ENCODE results near the gene FBXO8. TPM values are rescaled to one million over a fixed set of nuclear protein-coding genes. Genes with fewer than 3 reads are reported as not detected.

The FBXO8 gene
- polyA plus RNA-seq, 1 experiment = 28.9 TPM

DNA sequence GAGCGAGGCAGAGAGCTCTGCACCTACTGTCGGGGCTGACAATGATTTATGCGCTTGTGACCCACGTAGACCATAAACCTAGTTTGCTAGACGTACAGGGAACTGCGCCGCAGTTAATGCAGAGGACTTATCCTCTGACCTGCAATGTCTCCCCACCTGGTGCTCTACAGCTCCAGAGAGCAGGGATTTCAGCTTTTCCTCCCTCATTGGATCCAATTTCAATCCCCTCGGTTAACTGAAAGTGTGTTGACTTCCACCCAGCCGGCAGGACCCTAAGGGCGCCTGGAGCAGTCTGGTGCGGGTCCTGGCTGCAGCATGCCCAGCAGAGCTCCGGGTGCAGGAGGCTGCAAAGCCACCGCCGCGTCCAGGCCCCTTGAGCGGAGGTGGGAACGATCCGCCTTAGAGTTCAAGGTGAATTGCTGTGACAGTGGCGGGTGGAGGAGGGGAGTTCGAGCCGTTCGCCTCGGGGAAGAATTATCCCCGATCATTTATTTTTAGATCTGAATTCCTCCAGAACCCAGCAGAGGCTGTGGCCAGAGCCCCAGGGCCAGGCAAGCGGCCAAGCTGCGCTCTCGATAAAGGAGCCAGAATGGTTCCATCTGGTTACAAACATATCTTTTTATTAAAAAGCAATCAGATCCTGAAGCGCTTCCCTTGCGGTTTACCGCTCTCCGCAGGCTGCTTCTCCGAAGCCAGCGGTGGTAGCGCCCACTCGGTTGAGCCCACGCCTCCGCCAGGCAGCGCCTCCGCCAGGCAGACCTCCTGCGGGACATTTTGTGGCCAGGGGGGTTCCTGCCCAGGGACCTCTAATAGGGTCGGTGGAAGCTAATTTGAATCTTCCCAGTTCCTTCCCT is 66.0 kb downstream of the FBXO8 start:
- Histone ChIP-seq H3K4me3 (ENCODE audit: low read depth, low read length) (peak overlapping the region; percentile 35), H3K27me3 (ENCODE audit: control insufficient read depth, insufficient read depth, low read length) (peaks cover 49% of the 10 kb centered on the region), H3K27ac (ENCODE audit: low read depth, low read length) (no peak overlapping the region), H3K9me3 (ENCODE audit: control insufficient read depth, insufficient read depth, low read length) (peaks cover 5% of the 10 kb centered on the region; the same call in 1 of the 2 replicates)
- DNase-seq (ENCODE audit: low read depth, low spot score) = no peak
- CTCF ChIA-PET = interaction anchor here (0.5 to 0.7 kb wide), 2 partner anchors 97 to 227 kb away, joined by 3 read pairs; no protein-coding TSS in a partner anchor
- TF ChIP-seq CTCF (IDR thresholded peaks at IDR 0.05; ENCODE audit: low read depth, low read length) = 0 out of 2 replicates have a peak, but pooled peaks have one; percentile 10
- POLR2A ChIA-PET = no interaction called here

- H3K4me3 ChIP-seq (ENCODE audit: low read depth, low read length) = no peak overlapping the region
- no peak for TF ChIP-seq CTCF (IDR thresholded peaks at IDR 0.05; ENCODE audit: low read depth, low read length)
- peaks cover 49% of the 10 kb centered on the region for H3K27me3 ChIP-seq (ENCODE audit: control insufficient read depth, insufficient read depth, low read length)
- ChIA-PET CTCF (interaction anchor here (0.5 to 0.6 kb wide), 2 partner anchors 148 to 227 kb away, joined by 3 to 5 read pairs; no protein-coding TSS in a partner anchor), POLR2A (no interaction called here)
- no peak overlapping the region for H3K27ac ChIP-seq (ENCODE audit: low read depth, low read length)
- DNase-seq (ENCODE audit: low read depth, low spot score) = no peak
- peaks cover 5% of the 10 kb centered on the region; the same call in 1 of the 2 replicates for H3K9me3 ChIP-seq (ENCODE audit: control insufficient read depth, insufficient read depth, low read length)
These were observed 66.6 kb downstream of the FBXO8 start for GRCh38 chr4:174216799-174217272.

DNA sequence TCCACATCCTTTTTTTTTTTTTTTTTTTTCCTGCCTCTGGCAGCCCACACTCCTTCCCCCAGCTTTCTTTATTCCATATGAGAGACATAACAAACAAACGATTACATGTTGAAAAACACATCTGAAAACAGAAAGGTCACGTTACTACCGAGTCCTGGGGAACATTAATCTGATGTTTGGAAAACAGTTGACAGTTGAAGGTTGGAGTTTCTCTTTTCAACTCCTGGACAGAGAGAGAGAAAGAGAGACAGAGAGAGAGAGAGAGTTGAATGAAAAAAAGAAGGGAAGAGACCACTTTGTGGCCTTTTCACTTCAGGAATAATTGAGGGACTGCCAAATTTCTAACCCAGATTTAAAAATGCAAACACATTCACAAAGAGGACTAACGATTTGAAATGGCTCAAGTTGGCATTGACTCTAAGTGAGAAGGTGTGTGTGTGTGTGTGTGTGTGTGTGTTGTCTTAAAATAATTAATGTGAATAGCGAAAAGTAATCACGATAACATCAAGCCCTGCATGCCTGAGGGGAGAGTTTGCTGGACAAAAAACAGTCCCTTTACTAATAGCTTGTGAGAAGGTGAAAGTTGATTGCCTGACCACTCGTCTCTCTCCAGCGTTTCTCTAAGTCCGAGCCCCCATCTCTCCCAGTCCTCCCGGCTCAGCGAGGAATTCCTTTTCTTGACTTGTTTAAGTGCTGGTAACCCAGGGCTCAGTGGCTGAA is 67.3 kb downstream of the FBXO8 start:
- no peak for TF ChIP-seq CTCF (IDR thresholded peaks at IDR 0.05; ENCODE audit: low read depth, low read length)
- DNase-seq (ENCODE audit: low read depth, low spot score) = no peak
- H3K27ac ChIP-seq (ENCODE audit: low read depth, low read length) = no peak overlapping the region
- ChIA-PET POLR2A (no interaction called here), CTCF (interaction anchor here (0.6 kb wide), 1 partner anchor 149 kb away, joined by 5 read pairs; no protein-coding TSS in a partner anchor)
- H3K27me3 ChIP-seq (ENCODE audit: control insufficient read depth, insufficient read depth, low read length) = peaks cover 54% of the 10 kb centered on the region
- peaks cover 5% of the 10 kb centered on the region; the same call in 1 of the 2 replicates for H3K9me3 ChIP-seq (ENCODE audit: control insufficient read depth, insufficient read depth, low read length)
- no peak overlapping the region for H3K4me3 ChIP-seq (ENCODE audit: low read depth, low read length)

DNA sequence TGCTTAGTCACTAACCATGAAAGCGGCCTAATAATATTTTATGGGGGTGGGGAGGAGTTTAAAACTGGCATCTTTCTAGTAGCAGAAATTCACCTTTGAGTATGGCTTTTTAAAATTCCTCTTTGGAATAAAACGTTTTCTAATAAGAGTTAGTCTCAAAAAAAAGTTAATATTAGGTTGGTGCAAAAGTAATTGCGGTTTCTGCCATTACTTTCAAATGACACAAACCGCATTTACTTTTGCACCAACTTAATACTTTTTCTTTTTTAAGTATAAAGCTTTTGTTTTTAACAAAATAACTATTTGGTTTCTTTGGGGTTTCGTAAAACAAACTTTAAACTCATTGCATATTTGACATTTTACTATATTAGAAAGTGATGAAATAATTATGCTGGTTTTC is 68.4 kb downstream of the FBXO8 start:
- CTCF ChIA-PET = no interaction called here

More for the DNA sequence above, 68.4 kb downstream of the FBXO8 start:
- POLR2A ChIA-PET = no interaction called here
- DNase-seq (ENCODE audit: low read depth, low spot score) = no peak
- no peak overlapping the region for H3K4me3 ChIP-seq (ENCODE audit: low read depth, low read length)
- H3K27ac ChIP-seq (ENCODE audit: low read depth, low read length) = no peak overlapping the region
- peaks cover 54% of the 10 kb centered on the region for H3K27me3 ChIP-seq (ENCODE audit: control insufficient read depth, insufficient read depth, low read length)
- TF ChIP-seq CTCF (IDR thresholded peaks at IDR 0.05; ENCODE audit: low read depth, low read length) = no peak
- peaks cover 5% of the 10 kb centered on the region; the same call in 1 of the 2 replicates for H3K9me3 ChIP-seq (ENCODE audit: control insufficient read depth, insufficient read depth, low read length)
